Lung microvascular endothelial cell (primary cell): ENCODE data around the gene IPMK. TPM values are rescaled to one million over a fixed set of nuclear protein-coding genes. Genes with fewer than 3 reads are reported as not detected.
"Not testable (repeated sequence)": the region's sequence is repeated elsewhere in the genome, so short reads cannot be mapped to it uniquely, and the experiment has no call there.

Experiments used
- DNase-seq, 2 donors: peaks; one replicate each; pipeline versions ENCODE4 v3.0.0 to v3.0.0-alpha.2; 2010; ENCODE audit warnings: low read depth in 2 of 2
- total RNA-seq: library from RNA; depleted of rRNA; stranded (reverse); fragments of >200 nt; gene quantifications from 2 replicates; pipeline ENCODE4 v1.2.1, GENCODE V29; 2014

IPMK gene
- total RNA-seq, 1 donor from 2014 or later: 4.8 TPM

GRCh38 chr10:58268454-58268945 lies 806 bp upstream of the IPMK start:
- DNase-seq: no peak

- DNase-seq: peak; percentile 35 to 65
Measured at GRCh38 chr10:58266826-58267712, 625 bp downstream of the IPMK start.

- DNase-seq: peak; percentile 35 to 78
Measured at GRCh38 chr10:58266003-58266825, 1.5 kb downstream of the IPMK start.

GRCh38 chr10:58265249-58265648 lies 2.4 kb downstream of the IPMK start:
- DNase-seq: no peak

GRCh38 chr10:58264780-58265179 lies 2.9 kb downstream of the IPMK start:
- peak; percentile 60 to 68 for DNase-seq

- DNase-seq: no peak
Measured at GRCh38 chr10:58262766-58263165, 4.9 kb downstream of the IPMK start.

GRCh38 chr10:58260334-58260733 lies 7.4 kb downstream of the IPMK start:
- DNase-seq: no peak

- DNase-seq: no peak
Measured at GRCh38 chr10:58258977-58259692, 8.6 kb downstream of the IPMK start.

GRCh38 chr10:58256013-58256780 lies 11.5 kb downstream of the IPMK start:
- DNase-seq: not testable (repeated sequence)

- DNase-seq: peak in 1 of 2 donors; percentile 77
Measured at GRCh38 chr10:58254644-58255043, 13.1 kb downstream of the IPMK start.

- DNase-seq: no peak
Measured at GRCh38 chr10:58253184-58253583, 14.5 kb downstream of the IPMK start.

- DNase-seq: not testable (repeated sequence)
Measured at GRCh38 chr10:58244666-58245065, 23.0 kb downstream of the IPMK start.

- not testable (repeated sequence) for DNase-seq
Measured at GRCh38 chr10:58244242-58244641, 23.5 kb downstream of the IPMK start.

- not testable (repeated sequence) for DNase-seq
Measured at GRCh38 chr10:58243801-58244200, 23.9 kb downstream of the IPMK start.

- no peak for DNase-seq
Measured at GRCh38 chr10:58243269-58243668, 24.4 kb downstream of the IPMK start.

- DNase-seq: no peak
Measured at GRCh38 chr10:58241346-58241745, 26.3 kb downstream of the IPMK start.

GRCh38 chr10:58240531-58240930 lies 27.2 kb downstream of the IPMK start:
- DNase-seq: peak in 1 of 2 donors; percentile 53

- DNase-seq: peak; percentile 43 to 88
Measured at GRCh38 chr10:58239561-58240169, 28.0 kb downstream of the IPMK start.

GRCh38 chr10:58237014-58237834 lies 30.5 kb downstream of the IPMK start:
- DNase-seq: peak; percentile 82 to 94
